T-helper 22 cell (primary cell): Measurements from ENCODE around the gene SLC36A1.
"Not testable (repeated sequence)": the region's sequence is repeated elsewhere in the genome, so short reads cannot be mapped to it uniquely, and the experiment has no call there.

Source experiments
- DNase-seq: peaks from one replicate; pipeline ENCODE4 v3.0.0-alpha.2; 2020; ENCODE audit warnings: low read depth

Gene SLC36A1

DNA sequence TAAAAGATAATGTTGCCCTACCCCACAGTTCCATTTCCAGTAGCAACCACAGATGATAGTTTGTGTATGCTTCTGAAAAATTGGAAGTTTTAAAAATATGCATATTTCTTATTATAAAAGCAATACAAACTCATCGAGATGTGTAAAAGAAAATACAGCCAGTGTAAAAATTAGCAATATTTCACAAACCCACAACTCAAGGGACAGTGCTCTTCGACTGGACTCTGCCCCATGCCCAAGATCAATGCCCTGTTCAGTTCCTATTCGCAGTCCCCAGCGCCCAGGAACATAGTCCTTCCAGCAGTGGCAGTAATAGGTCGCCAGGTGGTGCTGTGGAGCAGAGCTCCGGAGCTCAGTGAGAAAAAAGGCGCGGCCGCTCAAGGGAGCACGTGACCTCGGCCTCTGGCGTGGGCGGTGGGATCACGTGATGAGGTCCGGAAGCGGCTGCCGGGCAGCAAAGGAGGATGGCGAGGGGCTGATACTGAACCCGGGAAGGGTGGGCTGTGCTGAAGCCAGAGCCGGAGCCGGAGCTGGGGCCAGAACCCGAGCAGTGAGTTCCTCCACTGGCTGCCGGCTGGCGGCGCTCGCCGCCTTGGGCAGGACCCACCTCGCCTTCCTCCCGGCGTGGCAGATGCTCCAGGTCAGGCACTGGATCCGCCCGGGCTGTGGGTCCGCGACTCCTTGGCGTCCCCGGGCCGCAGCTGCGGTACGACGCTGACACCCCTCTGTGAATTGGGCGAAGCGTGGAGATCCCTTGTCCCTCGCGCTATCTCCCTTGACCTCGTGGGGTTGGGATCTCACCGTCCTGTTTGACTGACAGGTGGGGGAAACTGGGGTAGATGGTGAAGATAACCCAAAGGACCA, at the start of gene SLC36A1:
Gene SLC36A1 (plus strand): TSS at position 430 of the 864 bp plus-strand sequence. CDS start 11,190 bp downstream, outside the sequence.
- DNase-seq, result peak; percentile 75

DNA sequence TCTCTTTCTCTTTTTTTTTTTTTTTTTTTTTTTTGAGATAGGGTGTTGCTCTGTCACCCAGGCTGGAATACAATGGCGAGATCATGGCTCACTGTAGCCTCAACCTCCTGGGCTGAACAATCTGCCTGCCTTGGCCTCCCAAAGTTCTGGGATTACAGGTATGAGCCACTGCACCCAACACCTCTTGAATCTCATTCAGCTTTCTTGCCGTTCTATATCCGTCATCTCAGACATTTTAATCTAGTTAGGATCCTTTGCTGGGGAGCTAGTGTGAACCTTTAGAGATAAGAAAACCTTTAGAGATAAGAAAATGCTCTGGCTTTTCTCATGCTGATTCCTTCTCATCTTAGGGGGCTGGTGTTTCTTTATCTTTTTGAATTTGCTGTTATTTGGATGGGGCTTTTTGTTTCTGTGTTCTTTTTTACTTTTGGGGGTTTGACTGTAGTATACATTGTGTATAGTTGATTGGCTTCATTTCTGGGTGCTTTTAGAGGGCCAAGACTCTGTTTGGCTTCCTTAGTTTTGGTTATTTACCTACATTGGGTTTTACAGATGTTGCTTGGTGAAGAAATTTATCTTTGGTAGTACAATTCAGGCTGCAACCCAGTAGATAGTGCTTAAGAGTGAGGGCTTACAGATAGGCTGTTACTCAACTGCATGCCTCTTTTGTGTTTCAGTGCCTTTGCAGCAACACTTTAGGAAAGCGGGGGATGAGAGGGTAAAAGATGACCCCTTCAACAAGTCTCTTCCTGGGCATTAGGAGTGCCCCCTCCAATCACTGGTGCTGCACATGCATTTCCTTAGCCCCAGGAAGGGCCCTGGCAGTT, 41.9 kb upstream of the SLC36A1 start:
- DNase-seq, result no peak

DNA sequence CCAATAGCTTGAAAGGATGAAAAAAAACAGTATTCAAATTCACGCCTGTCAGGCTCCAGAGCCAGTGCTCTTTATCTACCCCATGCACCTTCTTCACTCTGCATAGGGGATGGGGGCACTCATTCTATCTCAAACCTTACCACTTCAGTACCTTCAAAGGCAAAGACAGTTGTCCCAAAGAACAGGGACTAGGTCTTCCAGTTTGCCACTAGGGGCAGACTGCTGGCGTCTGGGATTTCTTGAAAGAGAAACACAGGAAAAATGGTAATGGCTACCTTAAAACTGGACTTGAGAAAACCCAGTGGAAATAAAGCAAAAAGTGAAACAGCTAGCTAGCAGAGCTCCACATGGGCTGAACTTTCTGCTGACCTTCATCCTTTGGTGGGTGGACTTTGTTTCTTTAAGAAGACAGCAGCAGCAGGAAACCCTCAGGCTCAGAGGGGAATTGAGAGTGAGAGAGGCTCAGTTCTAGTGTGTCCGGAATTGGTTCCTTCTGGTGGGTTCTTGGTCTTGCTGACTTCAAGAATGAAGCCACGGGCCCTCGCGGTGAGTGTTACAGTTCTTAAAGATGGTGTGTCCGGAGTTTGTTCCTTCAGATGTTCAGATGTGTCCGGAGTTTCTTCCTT, 41.0 kb upstream of the SLC36A1 start:
- DNase-seq, result no peak

DNA sequence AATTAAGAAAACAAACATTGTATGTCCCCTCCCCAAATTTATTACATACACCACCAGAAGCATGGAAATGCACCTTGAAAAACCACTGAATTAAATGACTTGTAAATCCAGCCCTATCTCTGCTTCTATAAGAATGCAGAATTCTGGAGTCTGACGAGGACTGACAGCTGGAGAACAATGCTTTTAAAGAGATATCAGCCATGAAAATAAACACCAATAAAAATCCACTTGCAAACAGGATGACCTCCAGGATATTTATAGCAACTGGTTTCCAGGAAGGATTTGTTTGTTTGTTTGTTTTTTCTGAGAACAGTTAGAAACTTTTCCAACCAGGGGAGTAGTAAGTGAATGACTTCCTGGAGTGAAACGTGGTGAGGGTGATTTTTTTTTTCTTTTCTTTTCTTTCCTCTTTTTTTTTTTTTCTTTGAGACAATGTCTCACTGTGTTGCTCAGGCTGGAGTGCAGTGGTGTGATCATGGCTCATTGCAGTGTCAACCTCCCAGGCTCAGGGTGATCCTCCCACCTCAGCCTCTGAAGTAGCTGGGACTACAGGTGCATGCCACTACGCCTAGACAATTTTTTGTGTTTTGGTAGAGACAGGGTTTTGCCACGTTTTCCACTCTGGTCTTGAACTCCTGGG, 38.7 kb upstream of the SLC36A1 start:
- DNase-seq, result no peak

DNA sequence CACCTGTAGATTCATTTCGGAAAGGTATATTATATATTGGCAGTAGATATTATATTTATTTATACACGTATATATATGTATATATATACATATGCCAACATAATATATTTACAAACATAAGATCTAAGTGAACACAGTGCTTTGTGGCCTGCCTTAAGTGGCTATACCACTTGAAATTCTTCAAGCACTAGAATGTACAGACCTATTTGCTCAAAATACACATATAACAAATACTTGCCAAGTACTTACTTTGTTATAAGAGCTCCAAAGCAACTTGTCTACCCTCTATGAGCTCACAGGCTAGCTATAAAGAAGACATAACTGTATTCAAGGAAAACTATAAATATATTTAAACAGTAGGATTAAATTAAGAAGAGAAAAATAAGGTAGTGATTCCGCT, 33.6 kb upstream of the SLC36A1 start:
- DNase-seq, result no peak

DNA sequence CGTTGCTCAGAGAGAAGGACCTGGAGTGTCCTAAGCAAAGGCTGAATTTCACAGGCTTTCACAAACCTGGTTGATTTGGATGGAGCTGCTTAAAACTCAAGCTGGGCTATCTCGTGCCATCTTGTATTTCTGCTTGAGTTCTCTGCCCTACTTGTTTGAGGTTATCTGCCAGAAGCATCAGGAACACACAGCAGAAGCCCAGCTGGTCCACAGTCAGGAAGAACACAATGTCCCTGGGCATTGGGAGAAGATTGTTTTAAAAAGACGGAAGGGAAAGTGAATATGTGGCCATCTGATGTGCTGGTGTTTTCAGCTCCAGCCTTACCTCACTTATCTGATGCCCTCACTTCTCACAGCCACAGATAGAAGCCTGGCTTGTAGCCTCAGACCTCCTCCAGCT, 32.9 kb upstream of the SLC36A1 start:
- no peak for DNase-seq

DNA sequence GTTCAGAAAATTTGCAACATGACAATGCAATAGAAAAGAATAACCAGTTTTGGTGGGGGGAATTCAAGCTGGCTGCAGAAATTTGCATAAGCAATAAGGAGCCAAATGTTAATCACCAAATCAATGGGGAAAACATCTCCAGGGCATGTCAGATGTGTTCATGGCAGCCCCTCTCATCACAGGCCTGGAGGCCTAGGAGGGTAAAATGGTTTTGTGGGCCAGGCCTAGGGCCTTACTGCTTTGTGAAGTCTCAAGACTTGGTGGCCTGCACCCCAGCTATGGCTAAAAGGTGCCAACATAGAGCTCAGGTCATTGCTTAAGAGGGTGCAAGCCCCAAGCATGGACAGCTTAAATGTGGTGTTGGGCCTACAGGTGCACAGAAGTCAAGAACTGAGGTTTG, 29.7 kb upstream of the SLC36A1 start:
- no peak for DNase-seq

DNA sequence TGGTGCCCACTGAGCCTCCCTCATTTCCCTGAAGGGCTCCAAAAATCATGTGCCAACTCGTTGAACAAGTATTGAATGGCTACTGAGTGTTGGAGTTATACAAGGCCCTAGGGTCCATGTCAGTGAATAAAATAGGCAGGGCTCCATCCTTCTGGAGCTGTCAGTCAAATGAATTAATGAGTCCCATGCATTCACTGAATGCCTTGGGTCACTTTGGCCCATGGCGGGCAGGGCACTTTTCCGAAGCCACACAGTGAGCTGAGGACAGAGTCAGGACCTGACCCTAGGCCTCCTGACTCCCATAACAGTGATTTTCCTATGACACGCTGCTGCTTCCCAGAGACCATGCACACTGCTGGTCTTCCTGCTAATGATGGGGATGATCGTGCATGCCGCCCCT, 27.3 kb upstream of the SLC36A1 start:
- no peak for DNase-seq

DNA sequence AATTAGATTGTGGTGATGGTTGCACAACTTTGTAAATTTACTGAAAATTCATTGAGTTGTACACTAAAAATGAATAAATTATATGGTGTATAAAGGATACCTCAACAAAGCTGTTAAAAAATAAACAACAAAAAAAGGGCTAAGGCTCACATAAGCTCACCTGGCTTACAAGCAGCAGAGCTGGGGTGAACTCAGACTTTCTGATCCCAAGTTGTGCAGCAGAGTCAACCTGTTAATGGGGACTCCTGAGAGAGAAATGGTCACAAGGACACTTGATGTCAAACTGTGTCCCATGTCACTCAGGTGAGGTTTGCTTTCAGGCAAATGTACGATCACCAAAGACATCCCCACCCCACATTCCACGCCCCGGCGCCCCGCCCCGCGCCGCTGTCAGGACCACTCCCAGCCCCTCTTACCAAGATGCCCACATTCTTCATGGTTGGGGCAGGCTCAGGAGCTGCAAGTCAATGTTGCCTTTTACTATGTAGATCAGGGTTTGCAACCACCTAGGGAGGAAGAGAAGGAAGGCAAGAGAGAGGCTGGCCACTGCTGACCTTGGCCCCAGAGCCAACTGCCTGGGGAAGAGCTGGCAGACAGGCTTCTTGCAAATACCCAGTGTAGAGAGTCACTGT, 22.4 kb upstream of the SLC36A1 start:
- DNase-seq, result no peak

DNA sequence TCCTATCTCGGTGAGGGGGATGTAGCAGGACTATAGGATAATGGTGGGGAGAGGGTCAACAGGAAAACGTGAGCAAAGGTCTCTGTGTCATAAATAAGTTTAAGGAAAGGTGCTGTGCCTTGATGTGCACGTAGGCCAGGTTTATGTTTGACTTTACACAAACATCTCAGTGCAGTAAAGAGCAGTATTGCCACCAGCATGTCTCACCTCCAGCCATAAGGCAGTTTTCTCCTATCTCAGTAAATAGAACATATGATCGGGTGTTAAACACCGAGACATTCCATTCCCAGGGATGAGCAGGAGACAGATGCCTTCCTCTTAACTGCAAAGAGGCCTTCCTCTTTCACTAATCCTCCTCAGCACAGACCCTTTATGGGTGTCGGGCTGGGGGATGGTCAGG, 21.1 kb upstream of the SLC36A1 start:
- not testable (repeated sequence) for DNase-seq

DNA sequence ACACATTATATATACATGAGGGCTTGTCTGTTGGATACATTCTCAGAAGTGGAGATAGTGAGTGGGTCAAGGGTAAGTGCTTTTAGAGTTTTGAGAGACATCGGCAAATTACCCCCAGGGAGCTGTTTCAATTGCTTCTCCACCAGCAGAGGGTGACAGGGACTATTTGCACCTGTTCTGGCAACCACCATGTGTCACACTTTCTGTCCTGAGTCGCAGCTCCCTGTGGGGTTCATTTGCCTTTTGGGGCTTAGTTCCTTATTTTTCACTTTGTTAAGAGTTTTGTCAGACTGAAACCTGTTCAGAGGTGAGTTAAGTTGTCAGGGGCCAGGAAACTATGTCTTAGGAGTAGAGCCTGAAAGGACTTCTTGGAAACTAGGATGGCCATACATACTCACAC, 20.1 kb upstream of the SLC36A1 start:
- DNase-seq, result no peak

DNA sequence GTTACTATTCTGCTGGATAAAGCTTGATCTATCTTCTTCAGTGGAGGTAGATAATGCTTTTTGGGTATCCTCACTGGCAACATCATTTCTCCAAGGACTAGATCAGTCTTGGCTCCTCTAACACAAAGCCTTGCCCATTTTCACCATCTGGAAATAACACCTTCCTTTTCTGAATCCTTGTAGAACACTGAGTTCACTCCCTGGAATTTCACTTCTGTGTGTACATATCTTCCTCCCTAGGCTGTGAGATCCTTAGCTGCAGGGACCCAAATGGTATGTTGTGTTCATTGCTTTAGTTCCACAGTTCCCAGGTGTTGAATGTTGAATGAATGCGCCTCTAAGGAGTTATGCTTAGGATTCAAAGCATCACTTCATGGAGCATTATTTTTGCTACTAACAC, 16.7 kb upstream of the SLC36A1 start:
- no peak for DNase-seq

DNA sequence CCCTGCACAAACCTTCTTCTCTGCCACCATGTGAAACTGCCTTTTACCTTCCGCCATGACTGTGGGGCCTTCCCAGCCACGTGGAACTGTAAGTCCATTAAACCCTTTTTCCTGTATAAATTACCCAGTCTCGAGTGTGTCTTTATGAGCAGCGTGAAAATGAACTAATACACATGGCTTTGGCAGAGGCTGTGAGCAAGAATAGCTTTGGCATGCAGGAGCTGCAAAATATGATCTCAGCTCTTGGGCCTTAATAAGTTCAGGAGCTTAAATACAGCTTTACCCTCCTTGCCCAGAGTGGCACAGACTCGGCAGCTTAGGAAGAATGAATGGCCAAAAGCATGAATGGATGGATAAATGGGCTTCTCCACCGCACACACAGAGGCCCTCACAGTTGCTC, 15.7 kb upstream of the SLC36A1 start:
- DNase-seq, result no peak

DNA sequence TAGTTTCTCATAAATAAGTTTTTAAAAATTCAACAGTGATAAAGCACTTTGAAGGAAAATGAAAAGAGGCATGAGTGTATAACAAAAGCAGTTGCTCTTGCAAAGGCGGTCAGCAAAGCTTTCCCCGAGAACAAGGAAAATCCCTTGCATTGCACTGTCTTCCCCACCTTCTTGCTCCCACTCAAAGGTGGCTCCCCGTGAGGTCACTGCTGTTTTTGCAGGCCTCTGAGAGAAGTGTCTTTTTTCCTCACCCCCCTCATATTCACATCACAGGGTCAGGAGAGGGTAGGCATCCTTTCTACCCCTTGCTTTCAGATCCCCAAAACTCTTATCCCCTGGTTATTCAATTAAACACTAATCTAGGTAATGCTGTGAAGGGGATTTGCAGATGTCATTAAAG, 15.2 kb upstream of the SLC36A1 start:
- no peak for DNase-seq

DNA sequence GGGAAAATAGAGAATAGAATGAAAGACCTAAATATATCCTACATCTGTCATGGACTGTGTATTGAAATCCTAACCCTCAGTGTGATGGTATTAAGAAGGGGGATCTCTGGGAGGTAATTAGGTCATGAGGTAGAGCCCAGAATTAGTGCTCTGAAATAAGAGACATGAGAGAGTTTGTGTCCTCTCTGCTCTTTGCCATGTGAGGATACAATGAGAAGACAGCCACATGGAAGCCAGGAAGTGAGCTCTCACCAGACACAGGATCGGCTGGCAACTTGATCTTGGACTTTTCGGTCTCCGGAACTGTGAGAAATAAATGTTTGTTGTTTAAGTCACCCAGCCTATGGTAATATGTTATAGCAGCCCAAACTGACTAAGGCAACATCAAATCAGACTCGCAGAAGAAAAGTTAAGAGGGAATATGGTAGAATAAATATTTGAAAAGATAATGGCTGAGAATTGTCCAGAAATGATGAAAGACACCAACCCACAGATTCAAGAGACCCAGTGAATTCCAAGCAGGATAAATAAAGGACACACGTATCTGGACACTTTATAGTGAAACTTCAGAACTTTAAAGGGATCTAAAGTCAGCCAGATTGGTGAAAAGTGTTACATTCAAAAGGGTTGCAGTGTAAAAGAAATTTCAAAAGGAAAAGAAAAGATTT, 12.7 kb upstream of the SLC36A1 start:
- no peak for DNase-seq

DNA sequence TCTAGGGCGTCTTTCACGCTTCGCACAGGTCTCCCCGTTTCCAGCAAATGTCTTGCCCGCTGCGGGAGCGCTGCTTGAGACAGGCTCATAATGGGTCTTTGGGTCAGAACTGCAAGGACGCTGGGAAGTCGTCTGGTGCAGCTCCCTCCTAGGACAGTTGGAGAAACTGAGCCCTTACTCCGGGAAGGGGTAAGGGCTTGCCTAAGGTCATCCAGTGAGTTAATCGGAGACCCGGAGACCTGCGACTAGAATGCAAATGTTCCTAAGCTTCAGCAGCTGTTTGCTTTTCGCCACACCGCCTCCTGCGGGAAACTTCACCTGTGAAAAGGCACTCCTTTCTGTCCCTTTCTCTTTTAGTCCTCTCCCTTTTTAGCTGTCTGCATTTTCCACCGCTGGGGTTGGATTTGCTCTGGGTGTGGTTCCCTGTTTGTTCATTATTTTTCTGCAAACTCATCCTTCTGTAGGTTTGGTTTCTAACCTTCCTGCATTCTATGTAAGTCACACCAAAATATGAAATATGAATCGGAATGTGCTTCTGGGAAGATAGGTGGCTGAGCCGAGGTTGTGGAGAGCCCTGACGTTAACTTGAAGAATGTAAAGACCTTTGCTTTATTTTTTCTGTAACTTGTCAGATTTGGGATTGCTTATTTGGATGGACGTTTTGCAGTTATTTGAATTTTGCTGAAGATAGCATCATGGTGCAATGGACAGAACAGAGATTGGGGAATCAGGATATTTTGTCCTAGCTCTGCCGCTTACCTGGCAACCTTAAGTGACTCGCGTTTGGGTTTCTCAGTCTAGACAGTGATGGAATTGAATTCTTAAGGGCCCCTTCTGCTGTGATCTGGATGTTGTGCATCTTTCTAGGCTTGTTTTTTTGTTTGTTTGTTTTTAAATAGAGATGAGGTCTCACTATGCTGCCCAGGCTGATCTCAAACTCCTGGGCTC, 909 bp downstream of the SLC36A1 start:
- no peak for DNase-seq

DNA sequence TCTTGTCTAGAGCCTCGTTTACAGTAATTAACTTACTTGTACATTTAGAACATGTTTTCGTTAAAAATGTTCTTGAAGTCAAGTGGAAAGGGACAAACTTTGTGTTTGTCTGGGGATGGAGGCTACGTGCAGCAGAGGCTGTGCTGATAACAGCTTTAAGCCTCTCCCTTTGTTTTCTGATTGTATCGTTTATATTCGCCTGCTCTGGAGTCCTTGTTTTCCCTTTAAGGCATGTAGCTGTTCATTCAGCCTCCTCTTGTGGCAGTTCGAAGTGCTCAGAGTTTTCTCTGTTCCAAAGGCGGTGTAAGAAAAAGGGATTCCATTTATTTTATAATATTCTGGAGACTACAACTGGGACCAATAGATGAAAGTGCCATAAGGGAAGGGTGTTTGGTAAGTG, 1.9 kb downstream of the SLC36A1 start:
- no peak for DNase-seq

DNA sequence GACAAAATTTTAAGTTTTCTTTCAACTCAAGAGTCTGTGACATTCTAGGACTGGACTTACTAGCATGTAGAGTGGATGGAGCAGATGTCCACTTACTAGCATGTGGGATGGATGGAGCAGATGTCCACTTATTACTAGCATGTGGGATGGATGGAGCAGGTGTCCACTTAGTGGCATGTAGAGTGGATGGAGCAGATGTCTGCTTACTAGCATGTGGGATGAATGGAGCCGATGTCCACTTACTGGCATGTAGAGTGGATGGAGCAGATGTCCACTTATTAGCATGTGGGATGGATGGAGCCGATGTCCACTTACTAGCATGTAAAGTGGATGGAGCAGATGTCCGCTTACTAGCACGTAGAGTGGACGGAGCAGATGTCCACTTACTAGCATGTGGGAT, 2.4 kb downstream of the SLC36A1 start:
- no peak for DNase-seq

DNA sequence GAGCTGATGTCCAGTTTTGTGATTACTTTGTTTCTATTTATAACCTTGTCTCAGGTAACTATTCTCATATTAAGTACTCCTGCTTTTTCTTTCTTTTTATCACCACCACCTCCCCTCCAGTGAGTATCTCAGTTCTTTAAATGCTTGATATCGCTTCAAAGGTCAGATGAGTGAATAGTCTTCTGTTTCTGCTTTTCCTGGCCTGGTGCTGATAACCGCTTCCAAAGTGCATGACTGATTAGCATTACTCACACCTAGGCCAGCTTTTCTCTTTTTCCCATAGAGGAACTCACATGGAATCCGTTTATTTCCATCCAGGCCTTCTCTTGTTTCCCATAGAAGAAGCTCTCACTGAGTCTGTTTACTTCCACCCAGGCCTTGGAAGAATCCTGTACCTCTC, 3.2 kb downstream of the SLC36A1 start:
- DNase-seq, result no peak
